Spleen (tissue), 11 donors: ENCODE data around the gene SERHL2. TPM values are rescaled to one million over a fixed set of nuclear protein-coding genes. Genes with fewer than 3 reads are reported as not detected.

ENCODE experiments used
- DNase-seq: peaks from one replicate; pipeline ENCODE4 v3.0.0-alpha.2; 2020
- H3K27ac ChIP-seq, 8 donors: fragments of 200-600 bp; sonication (generic) in 7 of 8; 1 replicate in 4 of 8; 2 replicates in 4 of 8; pipeline versions ENCODE4 v1.5.0 to v1.8.0; 2016 to 2021; ENCODE audit warnings: inconsistent platforms in 4 of 8, mild to moderate bottlenecking in 4 of 8, moderate library complexity in 1 of 8
- H3K27me3 ChIP-seq, 7 donors: fragments of 200-600 bp; sonication (generic) in 6 of 7; replicated peaks in 1 of 7; 1 replicate in 4 of 7; 2 replicates in 3 of 7; pipeline versions ENCODE4 v1.5.0 to v1.8.0; 2016 to 2021; ENCODE audit warnings: inconsistent platforms in 3 of 7, mild to moderate bottlenecking in 1 of 7
- H3K36me3 ChIP-seq, 6 donors: fragments of 200-600 bp; sonication (generic) in 5 of 6; 1 replicate in 4 of 6; 2 replicates in 2 of 6; pipeline versions ENCODE4 v1.5.0 to v1.8.0; 2016 to 2021; ENCODE audit warnings: inconsistent platforms in 2 of 6
- H3K4me1 ChIP-seq, 6 donors: fragments of 200-600 bp; sonication (generic) in 5 of 6; 1 replicate in 3 of 6; 2 replicates in 3 of 6; pipeline versions ENCODE4 v1.5.0 to v1.8.0; 2016 to 2021; ENCODE audit warnings: inconsistent platforms in 3 of 6
- H3K4me3 ChIP-seq, 8 donors: fragments of 200-600 bp; sonication (generic) in 7 of 8; 1 replicate in 4 of 8; 2 replicates in 4 of 8; pipeline versions ENCODE4 v1.5.0 to v1.8.0; 2016 to 2021; ENCODE audit warnings: inconsistent platforms in 4 of 8, mild to moderate bottlenecking in 4 of 8, moderate library complexity in 2 of 8
- H3K9me3 ChIP-seq, 8 donors: fragments of 200-600 bp; sonication (generic) in 7 of 8; 1 replicate in 4 of 8; 2 replicates in 4 of 8; pipeline versions ENCODE4 v1.5.0 to v1.8.0; 2016 to 2021; ENCODE audit warnings: inconsistent platforms in 4 of 8
- CTCF ChIP-seq, 11 experiments: fragments of 200-600 bp in 7 of 11; fragments of 450-650 bp in 4 of 11; sonication (generic) in 4 of 11; IDR thresholded peaks in 8 of 11; conservative IDR thresholded peaks in 3 of 11; 1 replicate in 7 of 11; 2 replicates in 4 of 11; pipeline versions ENCODE4 v1.4.0 to v1.8.0; 2016 to 2021; ENCODE audit warnings: antibody characterized with exemption in 11 of 11, inconsistent platforms in 4 of 11, mild to moderate bottlenecking in 1 of 11
- POLR2A ChIP-seq, 3 donors: fragments of 450-650 bp; IDR thresholded peaks; one replicate each; pipeline ENCODE4 v1.5.1; 2017; ENCODE audit warnings: antibody characterized with exemption in 3 of 3, mild to moderate bottlenecking in 1 of 3
- POLR2AphosphoS5 ChIP-seq, 3 donors: sonication (generic); formaldehyde crosslinking; IDR thresholded peaks; one replicate each; pipeline ENCODE4 v1.5.1; 2017; ENCODE audit warnings: antibody characterized with exemption in 3 of 3
- WGBS, 5 donors: extraction: QIAGEN DNeasy Blood & Tissue Kit in 3 of 5; methylation state at CpG; one replicate each; pipeline versions ENCODE4 v1.1.5 to v1.1.7; 2013 to 2018; 5-methylcytosine and 5-hydroxymethylcytosine counted together
- intact Hi-C: fragments of 100-400 bp; cut with DNase I; formaldehyde crosslinking; loops from one replicate; pipeline ENCODE4 v1.15.0; 2023; ENCODE audit warnings: low total_unique reads
- polyA plus RNA-seq, 3 donors: library from polyadenylated mRNA; stranded (reverse); fragments of 200-250 nt; gene quantifications; one replicate each; pipeline ENCODE4 v1.2.1, GENCODE V29; 2013
- total RNA-seq, 7 donors: library from RNA; depleted of rRNA in 3 of 7; stranded (reverse); fragments of >200 nt in 3 of 7; fragmentation: NEBNext Ultra II Directional in 4 of 7; extraction: Animal tissue kit (Norgen Biotek cat#: 25700) in 4 of 7; gene quantifications; one replicate each; pipeline versions ENCODE4 v1.1.0 to v1.2.1, GENCODE V29; 2016 to 2021
- donor health status: healthy with polysubstance abuse.
- donor health status: DM: no; HTN: no; CAD: no; lungs with moderate emphysema.
- donor health status: DM: no; HTN: no; CAD: no.
- donor health status: Bipolar disorder and iron deficiency.
- donor health status: healthy.
- donor health status: DM: no; HTN: no; CAD: no.
- donor health status: DM: yes; HTN: yes; CAD: no.

Gene SERHL2
- total and polyA plus RNA-seq, 10 donors = 1.7 to 4.1 (median 2.8) TPM

- intact Hi-C loops = no loop called here
- Histone ChIP-seq H3K27ac (peak overlapping the region in 4 of 8 donors; percentile 2 to 39 (median 30)), H3K27me3 (no peaks in the 10 kb centered on the region), H3K4me3 (no peak overlapping the region), H3K4me1 (peaks cover 0 to 19% (median 4%) of the 10 kb centered on the region in 6 donors), H3K36me3 (peaks cover 12 to 100% (median 99%) of the 10 kb centered on the region in 6 donors), H3K9me3 (no peaks in the 10 kb centered on the region)
- TF ChIP-seq POLR2A (IDR thresholded peaks at IDR 0.05) (no peak), CTCF (IDR thresholded peaks at IDR 0.05 in 8 of 11, conservative IDR thresholded peaks at IDR 0.05 in 3 of 11) (no peak), POLR2AphosphoS5 (IDR thresholded peaks at IDR 0.05) (no peak)
- no peak for DNase-seq
- 48 to 84% (median 81%) methylated on average over 5 of the region's 5 CpGs for WGBS, 5 donors
Observed at GRCh38 chr22:42596336-42596735, 42.6 kb downstream of the SERHL2 start.

GRCh38 chr22:42596863-42597530, 43.2 kb downstream of the SERHL2 start:
- Histone ChIP-seq H3K27me3 (no peaks in the 10 kb centered on the region), H3K4me3 (no peak overlapping the region), H3K27ac (peak overlapping the region in 3 of 8 donors; percentile 23 to 39 (median 36)), H3K9me3 (no peaks in the 10 kb centered on the region), H3K4me1 (peaks cover 0 to 26% (median 9%) of the 10 kb centered on the region in 6 donors), H3K36me3 (peaks cover 12 to 100% (median 99%) of the 10 kb centered on the region in 6 donors)
- WGBS, 5 donors = 89 to 91% (median 89%) methylated on average over 10 to 11 of the region's 11 CpGs
- intact Hi-C loops = no loop called here
- TF ChIP-seq POLR2A (IDR thresholded peaks at IDR 0.05) = no peak
- TF ChIP-seq POLR2AphosphoS5 (IDR thresholded peaks at IDR 0.05) = no peak
- TF ChIP-seq CTCF (IDR thresholded peaks at IDR 0.05 in 8 of 11, conservative IDR thresholded peaks at IDR 0.05 in 3 of 11) = no peak
- DNase-seq = no peak

GRCh38 chr22:42601879-42602465, 48.2 kb downstream of the SERHL2 start:
- 85 to 94% (median 86%) methylated on average over 6 of the region's 6 CpGs for WGBS, 5 donors
- Histone ChIP-seq H3K27ac (peak overlapping the region in 6 of 8 donors; percentile 4 to 55 (median 21)), H3K4me3 (no peak overlapping the region), H3K36me3 (peaks cover 4 to 100% (median 68%) of the 10 kb centered on the region in 6 donors), H3K4me1 (peaks cover 0 to 67% (median 37%) of the 10 kb centered on the region in 6 donors), H3K27me3 (no peaks in the 10 kb centered on the region), H3K9me3 (no peaks in the 10 kb centered on the region)
- intact Hi-C loops = no loop called here
- TF ChIP-seq POLR2AphosphoS5 (IDR thresholded peaks at IDR 0.05) (peak in 2 of 3 donors; percentile 30 to 40), CTCF (IDR thresholded peaks at IDR 0.05 in 8 of 11, conservative IDR thresholded peaks at IDR 0.05 in 3 of 11) (no peak)
- DNase-seq = no peak

GRCh38 chr22:42602470-42602869, 48.7 kb downstream of the SERHL2 start:
- TF ChIP-seq POLR2AphosphoS5 (IDR thresholded peaks at IDR 0.05) = no peak
- no peak for TF ChIP-seq CTCF (IDR thresholded peaks at IDR 0.05 in 8 of 11, conservative IDR thresholded peaks at IDR 0.05 in 3 of 11)
- no peak for TF ChIP-seq POLR2A (IDR thresholded peaks at IDR 0.05)
- H3K36me3 ChIP-seq = peaks cover 4 to 100% (median 63%) of the 10 kb centered on the region in 6 donors
- no peaks in the 10 kb centered on the region for H3K27me3 ChIP-seq
- H3K4me3 ChIP-seq = no peak overlapping the region
- intact Hi-C loops = no loop called here
- H3K27ac ChIP-seq = peak overlapping the region in 6 of 8 donors; percentile 4 to 55 (median 21)
- 77 to 94% (median 83%) methylated on average over 2 of the region's 2 CpGs for WGBS, 5 donors
- DNase-seq = no peak
- peaks cover 0 to 66% (median 35%) of the 10 kb centered on the region in 6 donors for H3K4me1 ChIP-seq
- H3K9me3 ChIP-seq = no peaks in the 10 kb centered on the region
